Stimulated activated CD8-positive, alpha-beta memory T cell treated with anti-CD3 and anti-CD28 coated beads, Interleukin-4, amount 100 ng/mL, for 1 hour (primary cell): ENCODE data around the gene TOR1B.
"Not testable (repeated sequence)": the region's sequence is repeated elsewhere in the genome, so short reads cannot be mapped to it uniquely, and the experiment has no call there.

Experiments
- DNase-seq, 2 donors: peaks; one replicate each; pipeline ENCODE4 v3.0.0-alpha.2; 2020; ENCODE audit warnings: low read depth in 2 of 2, low spot score in 1 of 2

TOR1B gene

GRCh38 chr9:129802833-129803675, at the start of gene TOR1B:
TSS of gene TOR1B (plus strand) at chr9:129803184. CDS start at chr9:129803213, 29 bp downstream.
- peak; percentile 87 to 90 for DNase-seq

- DNase-seq: no peak
These were observed 47.8 kb upstream of the TOR1B start for GRCh38 chr9:129755151-129755550.

DNA sequence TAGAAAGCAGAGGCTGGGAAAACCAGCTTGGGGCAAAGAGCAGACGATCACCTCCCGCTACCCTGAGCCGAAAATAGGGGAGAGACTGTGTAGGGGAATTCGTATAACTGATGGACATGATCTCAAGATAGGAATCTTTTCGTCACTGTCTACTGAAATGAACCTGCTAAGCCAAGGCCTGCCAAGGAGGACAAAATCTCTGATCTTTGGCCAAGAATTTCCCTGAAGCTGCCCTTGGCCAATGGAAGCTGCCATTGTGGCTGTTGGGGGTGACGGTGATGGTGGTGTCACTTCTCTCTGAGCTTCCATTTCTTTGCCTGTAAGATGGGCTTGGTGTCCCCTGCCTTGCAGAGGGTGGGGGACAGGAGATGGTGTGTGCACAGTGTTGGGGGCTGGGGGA, 46.8 kb upstream of the TOR1B start:
- no peak for DNase-seq

DNA sequence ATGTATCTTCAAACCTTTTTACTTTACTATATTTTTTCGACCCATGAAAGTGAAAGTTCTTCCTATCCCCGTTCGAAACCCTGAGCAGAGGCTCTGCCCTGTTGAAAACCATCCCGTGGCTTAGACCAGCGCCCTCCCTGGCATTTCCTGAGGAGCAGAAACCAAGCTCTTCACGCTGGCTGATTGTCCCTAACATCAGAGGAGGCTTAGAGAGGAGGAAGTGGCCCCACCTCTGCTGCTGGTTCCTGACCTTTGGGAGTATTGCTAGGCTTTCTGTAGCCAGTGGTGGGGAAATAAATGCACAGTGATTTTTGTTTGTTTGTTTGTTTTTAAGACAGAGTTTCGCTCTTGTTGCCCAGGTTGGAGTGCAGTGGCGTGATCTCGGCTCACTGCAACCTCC, 45.9 kb upstream of the TOR1B start:
- DNase-seq: no peak

DNA sequence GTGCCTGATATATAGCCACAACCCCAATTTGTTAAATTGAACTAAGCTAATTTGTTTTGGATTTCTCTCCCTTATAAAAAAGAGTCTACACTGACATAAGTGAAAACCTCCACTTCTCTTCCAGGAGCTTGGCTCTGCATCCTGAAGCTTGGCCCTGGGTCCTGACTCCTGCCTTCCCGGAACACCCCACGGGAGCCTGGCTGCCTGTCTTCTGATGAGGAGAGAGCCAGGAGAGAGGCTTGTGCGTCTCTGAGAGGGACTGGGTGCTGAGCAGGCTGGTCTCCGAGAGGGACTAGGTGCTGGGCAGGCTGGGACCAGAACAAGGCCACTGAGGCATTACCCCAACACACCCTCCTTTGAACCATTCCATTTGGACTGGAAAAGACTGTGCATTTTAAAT, 43.7 kb upstream of the TOR1B start:
- no peak for DNase-seq

- no peak for DNase-seq
These were observed 43.0 kb upstream of the TOR1B start for GRCh38 chr9:129759804-129760502.

DNA sequence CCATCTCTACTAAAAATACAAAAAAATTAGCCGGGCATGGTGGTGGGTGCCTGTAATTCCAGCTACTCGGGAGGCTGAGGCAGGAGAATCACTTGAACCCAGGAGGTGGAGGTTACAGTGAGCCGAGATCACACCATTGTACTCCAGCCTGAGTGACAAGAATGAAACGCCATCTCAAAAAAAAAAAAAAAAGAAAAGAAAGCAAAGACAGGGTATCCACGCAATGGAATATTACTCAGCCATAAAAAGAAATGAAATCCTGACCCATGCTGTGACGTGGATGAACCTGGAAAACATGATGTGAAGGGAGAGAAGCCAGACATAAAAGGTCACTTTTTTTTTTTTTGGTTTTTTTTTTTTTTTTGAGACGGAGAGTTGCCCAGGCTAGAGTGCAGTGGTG, 42.2 kb upstream of the TOR1B start:
- not testable (repeated sequence) for DNase-seq

GRCh38 chr9:129761293-129761900, 41.6 kb upstream of the TOR1B start:
- no peak for DNase-seq

GRCh38 chr9:129761901-129762369, 41.0 kb upstream of the TOR1B start:
- no peak for DNase-seq

DNA sequence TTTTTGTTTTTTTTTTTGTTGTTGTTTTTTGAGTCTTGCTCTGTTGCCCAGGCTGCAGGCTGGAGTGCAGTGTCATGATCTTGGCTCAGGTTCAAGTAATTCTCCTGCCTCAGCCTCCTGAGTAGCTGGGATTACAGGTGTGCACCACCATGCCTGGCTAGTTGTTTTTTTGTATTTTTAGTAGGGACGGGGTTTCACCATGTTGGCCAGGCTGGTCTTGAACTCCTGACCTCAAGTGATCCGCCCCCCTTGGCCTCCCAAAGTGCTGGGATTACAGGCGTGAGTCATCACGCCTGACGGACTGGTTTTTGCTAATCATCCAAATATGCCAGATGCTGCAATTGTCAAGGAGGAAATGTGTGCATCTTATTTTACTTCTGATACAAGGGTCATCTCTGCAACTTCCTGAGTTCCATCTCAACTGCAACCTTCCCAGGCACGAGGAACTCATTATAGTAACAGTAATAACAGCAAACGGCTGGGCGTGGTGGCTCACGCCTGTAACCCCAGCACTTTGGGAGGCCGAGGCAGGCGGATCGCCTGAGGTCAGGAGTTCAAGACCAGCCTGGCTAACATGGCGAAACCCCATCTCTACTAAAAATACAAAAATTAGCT, 40.5 kb upstream of the TOR1B start:
- not testable (repeated sequence) for DNase-seq

DNA sequence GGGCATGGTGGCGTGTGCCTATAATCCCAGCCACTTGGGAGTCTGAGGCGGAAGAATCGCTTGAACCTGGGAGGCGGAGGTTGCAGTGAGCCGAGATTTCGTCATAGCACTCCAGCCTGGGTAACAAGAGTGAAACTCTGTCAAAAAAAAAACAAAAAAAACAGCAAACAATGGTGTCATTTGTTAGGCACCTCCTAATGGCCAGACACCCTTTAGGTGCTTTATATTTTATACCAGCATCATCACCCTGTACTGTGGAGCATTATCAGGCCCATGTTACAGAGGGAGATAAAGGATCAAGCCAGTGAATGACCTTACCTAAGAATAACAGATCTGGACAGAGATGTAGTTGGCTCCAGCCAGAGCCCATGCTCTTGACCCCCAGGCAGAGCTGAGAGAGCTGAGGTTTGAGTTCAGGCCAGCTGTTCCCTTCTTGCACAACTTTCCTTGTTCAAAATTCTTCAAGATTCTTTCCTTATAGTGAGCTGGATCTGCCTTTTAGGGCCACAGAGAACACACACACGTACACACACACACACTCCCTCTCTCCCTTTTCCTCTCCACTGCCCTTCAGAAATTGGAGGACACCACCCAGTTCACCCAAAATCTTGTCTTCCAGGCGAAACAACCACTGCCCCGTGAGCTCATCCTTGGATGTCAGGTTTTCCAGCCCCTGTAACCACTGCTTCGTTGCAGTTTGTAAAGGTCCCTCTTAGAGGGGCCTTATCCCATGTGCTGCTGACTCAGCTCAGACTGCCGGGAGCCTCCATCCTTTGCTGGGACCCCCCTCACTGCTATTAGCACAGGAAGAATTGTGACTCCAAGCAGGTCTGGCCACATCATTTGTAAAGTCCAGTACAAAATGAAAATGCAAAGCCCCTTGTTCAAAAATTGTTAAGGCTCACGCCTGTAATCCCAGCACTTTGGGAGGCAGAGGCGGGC, 39.7 kb upstream of the TOR1B start:
- DNase-seq: no peak

- no peak for DNase-seq
These were observed 37.1 kb upstream of the TOR1B start for GRCh38 chr9:129765764-129766317.

- no peak for DNase-seq
These were observed 34.5 kb upstream of the TOR1B start for GRCh38 chr9:129768486-129768885.

DNA sequence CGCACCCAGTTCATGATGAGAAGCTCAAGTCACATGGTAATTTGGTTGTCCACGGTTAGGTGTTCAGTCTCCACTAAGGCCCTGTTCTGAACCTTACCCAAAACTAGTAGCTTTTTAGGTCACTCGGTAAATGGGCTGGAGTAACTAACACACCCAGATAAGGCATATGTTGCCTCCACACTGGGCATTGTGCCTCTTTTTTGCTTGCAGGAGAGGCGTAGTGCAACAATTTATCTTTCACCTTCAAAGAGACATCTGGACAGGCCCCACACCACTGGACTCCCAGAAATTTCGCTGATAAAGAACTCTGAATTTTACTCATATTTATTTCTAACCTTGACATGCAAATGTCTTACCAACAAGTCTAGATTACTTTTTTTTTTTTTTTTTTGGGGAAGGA, 33.3 kb upstream of the TOR1B start:
- no peak for DNase-seq

GRCh38 chr9:129770741-129771140, 32.2 kb upstream of the TOR1B start:
- DNase-seq: no peak

DNA sequence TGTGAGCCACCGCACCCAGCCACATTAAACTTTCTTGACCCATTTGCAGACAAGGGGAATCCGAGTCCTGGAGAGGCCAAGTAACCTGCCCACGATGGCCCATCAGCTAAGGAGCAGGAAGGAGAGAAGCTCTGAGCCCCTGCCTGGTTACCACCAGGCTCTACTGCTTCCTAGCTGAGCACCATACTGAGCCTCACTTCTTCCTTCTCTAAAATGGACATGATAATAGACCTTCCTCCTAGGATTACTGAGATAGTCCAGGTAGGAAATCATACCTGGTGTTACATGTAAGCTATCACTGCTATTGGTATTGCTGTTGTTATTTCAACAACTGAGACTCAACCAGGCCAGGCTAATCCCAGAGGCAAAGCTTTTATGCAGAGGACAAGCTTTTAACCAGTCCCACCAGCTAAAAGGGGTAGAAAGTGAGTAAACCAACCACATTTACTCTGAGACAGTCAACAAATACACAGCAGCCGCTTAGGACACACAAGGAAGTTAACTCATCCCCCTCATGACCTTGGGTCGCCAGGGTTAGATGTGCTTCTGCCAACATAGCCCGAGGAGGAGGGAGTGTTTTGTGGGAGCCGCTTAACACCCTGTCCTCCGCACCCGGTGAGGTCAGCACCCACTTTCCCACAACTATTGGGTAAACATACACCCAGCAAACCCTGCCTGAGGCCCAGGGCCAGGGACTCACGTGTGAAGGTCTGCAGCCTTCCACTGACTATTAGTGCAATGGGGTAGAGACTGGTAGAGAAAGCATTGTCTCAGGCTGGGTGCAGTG, 29.5 kb upstream of the TOR1B start:
- no peak for DNase-seq

GRCh38 chr9:129774791-129775447, 28.1 kb upstream of the TOR1B start:
- DNase-seq: no peak

GRCh38 chr9:129775448-129775798, 27.6 kb upstream of the TOR1B start:
- DNase-seq: no peak

DNA sequence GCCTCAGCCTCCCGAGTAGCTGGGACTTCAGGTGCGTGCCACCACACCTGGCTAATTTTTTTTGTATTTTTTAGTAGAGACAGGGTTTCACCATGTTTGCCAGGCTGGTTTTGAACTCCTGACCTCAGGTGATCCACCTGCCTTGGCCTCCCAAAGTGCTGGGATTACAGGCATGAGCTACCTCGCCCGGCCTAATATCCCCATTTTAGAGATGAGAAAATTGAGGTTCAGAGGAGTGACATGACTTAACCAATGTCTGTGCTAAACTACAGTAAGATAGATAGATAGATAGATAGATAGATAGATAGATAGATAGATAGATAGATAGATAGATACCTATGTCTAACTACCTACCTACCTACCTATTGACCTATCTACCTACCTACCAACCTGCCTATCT, 26.9 kb upstream of the TOR1B start:
- DNase-seq: not testable (repeated sequence)
